Mucosa of rectum (tissue), 2 donors: ENCODE results near the gene OTULIN.

ENCODE experiments used
- H3K27ac ChIP-seq, 2 donors: one replicate each; pipeline ENCODE4 v1.7.0; 2013; ENCODE audit warnings: inconsistent platforms in 2 of 2, low read depth in 2 of 2, low read length in 2 of 2
- H3K27me3 ChIP-seq, 2 donors: one replicate each; pipeline ENCODE4 v1.7.0; 2013; ENCODE audit warnings: low read length in 2 of 2; ENCODE audit not compliant: control insufficient read depth in 2 of 2, insufficient read depth in 2 of 2
- H3K36me3 ChIP-seq, 2 donors: one replicate each; pipeline ENCODE4 v1.7.0; 2013; ENCODE audit warnings: low read length in 2 of 2; ENCODE audit not compliant: control insufficient read depth in 2 of 2, insufficient read depth in 2 of 2
- H3K4me1 ChIP-seq, 2 donors: one replicate each; pipeline ENCODE4 v1.7.0; 2013; ENCODE audit warnings: low read length in 2 of 2, mild to moderate bottlenecking in 1 of 2; ENCODE audit not compliant: control insufficient read depth in 2 of 2, insufficient read depth in 2 of 2
- H3K4me3 ChIP-seq, 2 donors: one replicate each; pipeline ENCODE4 v1.7.0; 2013; ENCODE audit warnings: low read length in 2 of 2
- H3K9ac ChIP-seq, 2 donors: one replicate each; pipeline ENCODE4 v1.7.0; 2013; ENCODE audit warnings: low read length in 2 of 2, low read depth in 1 of 2, mild to moderate bottlenecking in 1 of 2
- H3K9me3 ChIP-seq, 2 donors: one replicate each; pipeline ENCODE4 v1.7.0; 2013; ENCODE audit warnings: low read length in 2 of 2; ENCODE audit not compliant: control insufficient read depth in 2 of 2
- donor health status: healthy.
- donor health status: Normal muscosa, but diverticular disease.

Gene OTULIN

DNA sequence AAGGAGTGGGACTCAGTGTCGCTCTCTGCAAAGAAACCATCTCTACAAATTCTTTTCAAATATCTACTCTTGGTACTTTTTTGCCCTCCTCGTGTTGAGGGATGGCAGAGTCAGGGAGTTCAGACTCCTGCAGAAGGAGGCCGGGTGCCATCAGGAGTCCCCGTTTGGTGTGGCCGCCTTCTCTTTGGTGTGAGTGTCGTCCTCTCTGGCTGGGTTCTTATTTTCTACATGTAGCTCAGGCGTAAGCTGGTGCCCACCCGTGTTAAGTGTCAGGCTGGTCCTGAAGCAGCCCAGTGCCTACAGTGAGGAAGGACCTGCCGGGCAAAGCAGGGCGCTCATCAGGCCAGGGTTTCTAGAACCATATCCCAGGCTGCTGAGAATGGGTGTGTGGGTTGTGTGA is 37.0 kb downstream of the OTULIN start:
- peaks cover 39 to 57% of the 10 kb centered on the region in 2 donors for H3K36me3 ChIP-seq
- no peak overlapping the region for H3K9ac ChIP-seq
- no peaks in the 10 kb centered on the region for H3K27me3 ChIP-seq
- no peaks in the 10 kb centered on the region for H3K4me1 ChIP-seq
- H3K4me3 ChIP-seq = no peak overlapping the region
- no peaks in the 10 kb centered on the region for H3K9me3 ChIP-seq
- no peak overlapping the region for H3K27ac ChIP-seq

DNA sequence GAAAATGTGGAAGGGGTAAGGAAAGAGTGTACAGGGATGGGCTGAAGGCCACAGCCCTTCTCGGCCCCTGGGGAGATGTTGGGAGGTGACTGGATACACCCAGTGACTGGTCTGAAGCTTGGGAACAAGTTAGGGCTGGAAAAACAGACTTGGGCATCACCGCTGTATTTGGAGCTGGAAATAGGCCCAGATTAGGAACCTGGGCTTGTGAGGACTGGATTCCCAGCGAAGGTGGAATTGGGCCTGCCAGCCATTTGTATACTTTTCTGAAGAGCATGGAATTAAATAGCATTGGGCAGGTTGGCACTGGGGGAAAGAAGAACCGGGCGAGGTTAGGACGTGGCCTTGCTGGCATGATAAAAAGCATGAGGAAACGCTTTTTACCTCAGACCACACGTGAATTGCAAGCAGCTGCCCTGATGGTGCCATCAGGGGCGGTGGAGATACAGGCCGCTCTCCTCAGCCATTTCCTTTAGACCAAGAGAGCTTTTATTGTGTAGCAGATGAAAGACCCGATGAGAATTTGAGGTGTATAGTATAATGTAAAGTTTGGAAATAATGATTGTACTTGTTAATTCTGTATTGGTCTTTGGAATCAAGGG is 37.8 kb downstream of the OTULIN start:
- no peak overlapping the region for H3K27ac ChIP-seq
- H3K4me1 ChIP-seq = peaks cover 0 to 3% of the 10 kb centered on the region in 2 donors
- H3K36me3 ChIP-seq = peaks cover 38 to 53% of the 10 kb centered on the region in 2 donors
- no peak overlapping the region for H3K9ac ChIP-seq
- H3K4me3 ChIP-seq = no peak overlapping the region
- H3K27me3 ChIP-seq = no peaks in the 10 kb centered on the region
- H3K9me3 ChIP-seq = no peaks in the 10 kb centered on the region

DNA sequence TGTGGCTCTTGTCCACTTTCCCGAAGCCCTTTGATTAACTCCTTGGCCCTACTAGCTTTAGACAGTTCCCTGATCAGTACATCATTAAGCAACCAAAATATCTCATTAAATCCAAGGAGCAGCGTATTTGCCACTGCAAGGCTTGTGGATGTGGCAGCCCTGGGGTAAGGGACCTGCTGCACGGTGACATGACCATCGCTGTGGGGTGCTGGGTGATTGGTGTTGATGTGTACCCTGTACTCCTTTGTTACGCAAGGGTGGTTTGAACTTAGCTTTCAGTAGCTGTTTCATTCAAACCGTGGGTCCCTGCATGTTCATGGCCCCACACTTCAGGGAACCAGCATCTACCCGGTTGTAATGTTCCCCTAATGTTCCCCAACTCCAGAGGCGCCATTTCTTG is 41.0 kb downstream of the OTULIN start:
- no peak overlapping the region for H3K9ac ChIP-seq
- H3K36me3 ChIP-seq = peaks cover 32 to 46% of the 10 kb centered on the region in 2 donors
- peaks cover 0 to 3% of the 10 kb centered on the region in 2 donors for H3K4me1 ChIP-seq
- no peak overlapping the region for H3K27ac ChIP-seq
- H3K4me3 ChIP-seq = no peak overlapping the region
- H3K27me3 ChIP-seq = no peaks in the 10 kb centered on the region
- H3K9me3 ChIP-seq = no peaks in the 10 kb centered on the region

DNA sequence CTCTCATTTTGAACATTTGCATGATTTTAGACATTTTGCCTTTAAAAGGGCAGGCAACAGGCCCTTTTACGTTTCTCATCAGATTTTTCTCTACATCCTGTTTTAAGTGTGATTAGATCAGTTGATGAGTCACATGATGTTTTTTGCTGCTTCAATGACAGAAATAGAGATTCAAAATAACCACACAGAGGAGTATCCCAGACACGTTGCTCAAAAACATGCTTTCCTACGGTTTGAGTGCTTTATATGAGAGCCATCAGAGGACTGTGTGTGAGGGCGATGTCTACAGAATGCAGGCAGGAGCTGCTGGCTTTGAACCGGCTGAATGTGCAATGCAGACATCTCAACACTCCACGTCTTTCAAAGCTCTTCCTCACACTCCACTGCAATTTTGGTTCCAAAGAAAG is 42.1 kb downstream of the OTULIN start:
- no peaks in the 10 kb centered on the region for H3K9me3 ChIP-seq
- peak overlapping the region in 1 of 2 donors; percentile 5 for H3K27ac ChIP-seq
- H3K27me3 ChIP-seq = no peaks in the 10 kb centered on the region
- peaks cover 43 to 55% of the 10 kb centered on the region in 2 donors for H3K36me3 ChIP-seq
- no peak overlapping the region for H3K4me3 ChIP-seq
- no peak overlapping the region for H3K9ac ChIP-seq
- H3K4me1 ChIP-seq = peaks cover 0 to 3% of the 10 kb centered on the region in 2 donors

DNA sequence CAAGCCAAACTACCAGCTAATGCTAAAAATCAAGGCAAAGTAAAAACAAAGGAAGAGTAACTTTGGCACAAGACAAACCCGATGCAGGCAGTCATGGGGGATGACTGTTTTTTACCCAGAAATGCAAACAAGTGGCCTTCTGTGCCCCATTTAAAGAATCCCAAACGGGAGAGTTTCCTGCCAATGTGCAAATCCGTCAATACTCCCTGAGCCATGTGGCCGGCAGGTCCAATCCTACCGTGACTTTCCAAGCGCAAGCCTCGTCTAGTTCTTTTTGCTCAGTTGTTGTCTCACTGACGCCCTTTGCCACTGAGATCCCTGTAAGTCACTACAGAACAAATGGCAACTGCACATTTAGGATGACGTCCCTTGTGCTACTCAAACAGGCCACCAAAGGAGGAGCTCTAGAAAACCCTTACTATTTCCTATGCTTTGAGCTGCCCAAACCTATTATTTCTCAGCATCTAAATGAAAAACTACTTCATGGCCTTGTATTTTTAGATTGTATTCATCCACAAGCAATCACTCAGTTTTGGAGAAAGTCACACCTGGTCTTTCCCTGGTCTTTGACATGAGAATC is 43.4 kb downstream of the OTULIN start:
- Histone ChIP-seq H3K27ac (no peak overlapping the region), H3K27me3 (no peaks in the 10 kb centered on the region), H3K9ac (no peak overlapping the region), H3K9me3 (no peaks in the 10 kb centered on the region), H3K4me1 (peaks cover 0 to 3% of the 10 kb centered on the region in 2 donors), H3K4me3 (no peak overlapping the region), H3K36me3 (peaks cover 52 to 60% of the 10 kb centered on the region in 2 donors)

DNA sequence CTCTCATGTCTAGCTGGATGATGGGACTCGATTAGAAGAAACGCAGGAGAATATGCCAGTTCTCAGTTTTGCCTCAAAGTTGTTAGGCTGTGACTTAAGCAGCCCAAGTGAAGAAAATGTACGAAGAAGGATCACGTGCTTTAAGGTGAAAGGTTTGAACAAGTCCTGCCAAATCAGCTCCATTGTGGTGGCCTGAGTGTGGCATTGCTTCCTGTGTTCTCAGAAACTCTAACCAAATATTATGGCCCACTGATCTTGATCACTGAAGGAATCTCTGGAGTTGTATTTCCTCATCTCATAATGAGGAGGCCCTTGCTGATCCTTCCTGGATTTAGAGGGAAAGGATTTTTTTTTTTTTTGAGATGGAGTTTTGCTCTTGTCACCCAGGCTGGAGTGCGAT is 44.0 kb downstream of the OTULIN start:
- H3K27me3 ChIP-seq = no peaks in the 10 kb centered on the region
- no peak overlapping the region for H3K4me3 ChIP-seq
- H3K27ac ChIP-seq = no peak overlapping the region
- no peak overlapping the region for H3K9ac ChIP-seq
- H3K4me1 ChIP-seq = peaks cover 0 to 3% of the 10 kb centered on the region in 2 donors
- H3K36me3 ChIP-seq = peaks cover 58 to 63% of the 10 kb centered on the region in 2 donors
- no peaks in the 10 kb centered on the region for H3K9me3 ChIP-seq

DNA sequence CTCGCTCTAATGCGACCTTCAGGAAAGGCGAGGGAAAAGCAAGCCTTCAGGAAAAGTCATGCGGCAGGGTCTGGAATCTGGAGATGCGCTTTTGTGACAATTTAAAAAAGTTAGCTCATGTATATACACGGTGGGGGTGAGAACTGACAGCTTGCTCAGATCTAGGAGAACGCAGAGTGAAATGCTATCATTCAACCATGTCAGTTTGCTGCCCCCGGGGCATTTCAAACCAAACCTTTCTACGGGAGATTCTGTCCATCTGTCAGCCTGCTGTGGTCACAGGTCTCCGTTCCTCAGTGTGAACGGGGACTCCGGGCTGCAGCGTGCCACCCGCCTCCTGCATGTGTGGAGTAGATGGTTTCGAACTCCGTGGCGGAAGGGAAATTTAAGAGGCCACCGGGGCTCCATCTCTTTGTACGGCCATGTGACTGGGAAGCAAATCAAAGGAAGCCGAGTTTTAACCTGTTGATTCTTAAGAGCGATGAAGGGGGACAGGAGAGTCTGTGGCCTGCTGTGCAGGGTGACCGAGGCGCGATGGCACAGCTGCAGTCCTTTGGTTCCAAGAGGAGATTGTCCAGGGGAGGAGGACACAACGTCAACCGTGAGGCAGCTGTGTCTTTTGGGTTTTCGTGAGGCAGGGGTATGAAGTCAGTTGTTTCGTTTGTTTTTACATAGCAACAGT is 45.9 kb downstream of the OTULIN start:
- H3K36me3 ChIP-seq = peaks cover 68 to 74% of the 10 kb centered on the region in 2 donors
- no peak overlapping the region for H3K27ac ChIP-seq
- no peaks in the 10 kb centered on the region for H3K27me3 ChIP-seq
- peaks cover 0 to 3% of the 10 kb centered on the region in 2 donors for H3K4me1 ChIP-seq
- H3K9ac ChIP-seq = no peak overlapping the region
- no peaks in the 10 kb centered on the region for H3K9me3 ChIP-seq
- no peak overlapping the region for H3K4me3 ChIP-seq

DNA sequence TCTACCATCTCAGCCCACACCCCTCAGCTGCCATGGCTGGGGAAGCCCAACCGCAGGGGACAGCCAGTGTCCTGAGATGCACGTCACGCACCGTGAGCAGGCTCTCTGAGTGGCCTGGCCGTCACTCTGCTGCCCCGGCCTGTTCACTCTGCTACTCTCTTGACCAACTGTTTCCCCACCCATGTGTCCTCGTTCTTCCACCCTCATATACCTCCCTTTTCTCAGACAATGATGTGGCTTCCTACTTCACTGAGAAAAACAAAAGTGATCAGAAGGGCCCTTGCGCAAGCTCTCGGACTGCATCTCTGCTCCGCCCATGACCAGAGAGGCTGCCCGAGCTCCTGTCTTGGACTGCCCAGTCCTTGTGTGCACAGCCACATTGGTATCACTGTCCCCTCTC is 47.6 kb downstream of the OTULIN start:
- peaks cover 3 to 4% of the 10 kb centered on the region in 2 donors for H3K4me1 ChIP-seq
- H3K9me3 ChIP-seq = no peaks in the 10 kb centered on the region
- H3K27me3 ChIP-seq = no peaks in the 10 kb centered on the region
- H3K4me3 ChIP-seq = no peak overlapping the region
- H3K36me3 ChIP-seq = peaks cover 58 to 78% of the 10 kb centered on the region in 2 donors
- no peak overlapping the region for H3K27ac ChIP-seq
- H3K9ac ChIP-seq = no peak overlapping the region

DNA sequence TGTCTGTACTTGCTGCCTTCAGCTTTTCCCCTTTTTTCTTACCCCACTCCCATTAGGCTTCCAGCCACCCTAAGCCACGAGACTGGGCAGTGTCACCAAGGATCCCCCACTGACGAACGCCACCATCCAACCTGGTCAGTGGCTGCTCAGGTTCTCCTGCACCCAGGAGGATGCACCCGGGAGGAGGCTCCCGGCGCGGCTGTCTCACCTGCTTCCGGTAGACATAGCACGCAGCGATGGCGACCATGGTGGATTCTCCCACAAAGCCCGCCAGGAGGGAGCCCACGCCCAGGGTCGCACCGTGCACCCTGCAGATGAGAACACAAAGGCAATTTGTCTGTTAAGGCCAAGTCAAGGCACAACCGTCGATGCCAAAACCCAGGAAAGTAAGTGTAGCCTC is 48.1 kb downstream of the OTULIN start:
- H3K27ac ChIP-seq = no peak overlapping the region
- no peaks in the 10 kb centered on the region for H3K27me3 ChIP-seq
- H3K36me3 ChIP-seq = peaks cover 58 to 81% of the 10 kb centered on the region in 2 donors
- no peak overlapping the region for H3K4me3 ChIP-seq
- no peaks in the 10 kb centered on the region for H3K9me3 ChIP-seq
- H3K9ac ChIP-seq = no peak overlapping the region
- peaks cover 3 to 4% of the 10 kb centered on the region in 2 donors for H3K4me1 ChIP-seq
